Stimulated activated CD8-positive, alpha-beta memory T cell treated with anti-CD3 and anti-CD28 coated beads, Interleukin-7, amount 100 ng/mL, for 4 hours (primary cell): ENCODE measurements around the gene HOXB6.

ENCODE experiments used
- DNase-seq, 2 donors: peaks; one replicate each; pipeline ENCODE4 v3.0.0-alpha.2; 2020; ENCODE audit warnings: low read depth in 2 of 2

The HOXB6 gene

GRCh38 chr17:48565925-48566710 lies 38.7 kb downstream of the HOXB6 start:
- no peak for DNase-seq

- DNase-seq: no peak
These were observed 39.7 kb downstream of the HOXB6 start for GRCh38 chr17:48565022-48565554.

- no peak for DNase-seq
These were observed 40.4 kb downstream of the HOXB6 start for GRCh38 chr17:48564188-48565021.

- DNase-seq: no peak
These were observed 41.0 kb downstream of the HOXB6 start for GRCh38 chr17:48563867-48564187.

GRCh38 chr17:48563385-48563838 lies 41.4 kb downstream of the HOXB6 start:
- DNase-seq: no peak

- no peak for DNase-seq
These were observed 41.9 kb downstream of the HOXB6 start for GRCh38 chr17:48562934-48563333.

GRCh38 chr17:48561884-48562810 lies 42.6 kb downstream of the HOXB6 start:
- DNase-seq: no peak

GRCh38 chr17:48559840-48560817 lies 44.7 kb downstream of the HOXB6 start:
- DNase-seq: no peak

- no peak for DNase-seq
These were observed 45.5 kb downstream of the HOXB6 start for GRCh38 chr17:48559122-48559839.

GRCh38 chr17:48558831-48559121 lies 46.0 kb downstream of the HOXB6 start:
- no peak for DNase-seq

- no peak for DNase-seq
These were observed 46.5 kb downstream of the HOXB6 start for GRCh38 chr17:48558057-48558830.

GRCh38 chr17:48556576-48557401 lies 48.0 kb downstream of the HOXB6 start:
- no peak for DNase-seq

- DNase-seq: no peak
These were observed 48.6 kb downstream of the HOXB6 start for GRCh38 chr17:48556229-48556575.

- DNase-seq: no peak
These were observed 49.2 kb downstream of the HOXB6 start for GRCh38 chr17:48555258-48556228.

- no peak for DNase-seq
These were observed 50.2 kb downstream of the HOXB6 start for GRCh38 chr17:48554412-48555257.

- no peak for DNase-seq
These were observed 51.0 kb downstream of the HOXB6 start for GRCh38 chr17:48553826-48554225.
